ENCODE results near the gene IKZF3. TPM values are rescaled to one million over a fixed set of nuclear protein-coding genes. Genes with fewer than 3 reads are reported as not detected.

Gene IKZF3
- total RNA-seq, 2 experiments from 2014 or later: 31.1 to 31.9 TPM

- Mint-ChIP-seq H3K27me3 (ENCODE audit: low read depth) (no peaks in the 10 kb centered on the region), H3K36me3 (ENCODE audit: low read depth) (no peaks in the 10 kb centered on the region), H3K4me1 (ENCODE audit: low read depth) (peaks cover 10% of the 10 kb centered on the region), H3K9me3 (ENCODE audit: insufficient read depth) (no peaks in the 10 kb centered on the region), H3K4me3 (no peak overlapping the region), H3K27ac (peak overlapping the region; percentile 0)
- POLR2A ChIA-PET: interaction anchor here (0.8 kb wide), 1 partner anchor 20 kb away, joined by 4 read pairs; no protein-coding TSS in a partner anchor
- CTCF ChIA-PET: interaction anchor here (1.1 kb wide), 1 partner anchor 21 kb away, joined by 3 read pairs; the partner anchor contains the start of gene MIEN1
- no peak for ATAC-seq
- no peak for DNase-seq
Observed at GRCh38 chr17:39709319-39709997, 154.7 kb downstream of the IKZF3 start.

Small RNA genes lying within 50 kb of the gene (microRNA-seq; reads per million reads assigned to microRNA genes)
- gene MIR4728: not detected

Other genes starting within 250 kb of the IKZF3 start
- gene PPP1R1B, start 237.4 kb downstream of the IKZF3 start, total RNA-seq: not detected
- gene STARD3, start 227.2 kb downstream of the IKZF3 start, total RNA-seq: 10 to 100 TPM; 69.0 to 72.1 TPM
- 1 to 10 TPM; 1.3 to 1.8 TPM for gene TCAP, start 199.0 kb downstream of the IKZF3 start, total RNA-seq
- not detected for gene PNMT, start 195.9 kb downstream of the IKZF3 start, total RNA-seq
- 10 to 100 TPM; 12.3 to 14.7 TPM for gene PGAP3, start 176.3 kb downstream of the IKZF3 start, total RNA-seq
- 1 to 10 TPM; 2.1 to 3.0 TPM for gene ERBB2, start 164.2 kb downstream of the IKZF3 start, total RNA-seq
- gene MIEN1, start 133.8 kb downstream of the IKZF3 start, total RNA-seq: 10 to 100 TPM; 44.0 to 44.6 TPM
- under 1 TPM in 1 of 2 experiments, not detected in 1; 0.37 TPM for gene GRB7, start 126.4 kb downstream of the IKZF3 start, total RNA-seq
- gene ZPBP2, start 3.9 kb upstream of the IKZF3 start, total RNA-seq: not detected
- gene GSDMB, start 54.3 kb upstream of the IKZF3 start, total RNA-seq: 10 to 100 TPM; 48.6 to 56.7 TPM
- 100 to 1,000 TPM; 151 to 168 TPM for gene ORMDL3, start 63.3 kb upstream of the IKZF3 start, total RNA-seq
- not detected for gene LRRC3C, start 63.4 kb upstream of the IKZF3 start, total RNA-seq
- 1 to 10 TPM; 3.3 to 4.5 TPM for gene GSDMA, start 98.7 kb upstream of the IKZF3 start, total RNA-seq
- gene PSMD3, start 116.5 kb upstream of the IKZF3 start, total RNA-seq: 100 to 1,000 TPM; 104 to 116 TPM
- not detected for gene CSF3, start 151.1 kb upstream of the IKZF3 start, total RNA-seq
- gene MED24, start 190.1 kb upstream of the IKZF3 start, total RNA-seq: 10 to 100 TPM; 93.4 to 96.7 TPM
- 1 to 10 TPM; 8.7 to 9.7 TPM for gene THRA, start 198.7 kb upstream of the IKZF3 start, total RNA-seq
- gene NR1D1, start 236.3 kb upstream of the IKZF3 start, total RNA-seq: 1 to 10 TPM; 4.1 to 4.9 TPM

All from activated CD8-positive, alpha-beta T cell treated with anti-CD3 and anti-CD28 coated beads, Interleukin-2, amount 10 ng/mL, durations not matched to agents 7 days and 5 days (primary cell).